MM.1S (cell line): ENCODE results near the gene NFATC1.

Source experiments
- DNase-seq: peaks from one replicate; pipeline ENCODE4 v3.0.0-alpha.2; 2015
- H2AFZ ChIP-seq: fragments of 300-600 bp; sonication (generic); 2 replicates; pipeline ENCODE4 v1.6.0; 2016; ENCODE audit warnings: antibody characterized with exemption, low read length
- H3F3A ChIP-seq: fragments of 300-600 bp; sonication (generic); 2 replicates; pipeline ENCODE4 v1.6.1; 2016; ENCODE audit warnings: mild to moderate bottlenecking, antibody characterized with exemption, low read length, moderate library complexity, mixed read lengths; ENCODE audit not compliant: insufficient read depth
- H3K27ac ChIP-seq: fragments of 300-600 bp; sonication (generic); 2 replicates; pipeline ENCODE4 v1.5.1; 2016; ENCODE audit warnings: mild to moderate bottlenecking, low read length
- H3K27me3 ChIP-seq: fragments of 300-600 bp; sonication (generic); replicated peaks from 2 replicates; pipeline ENCODE4 v1.6.0; 2016; ENCODE audit warnings: low read length; ENCODE audit not compliant: insufficient read depth
- H3K36me3 ChIP-seq: fragments of 300-600 bp; sonication (generic); replicated peaks from 2 replicates; pipeline ENCODE4 v1.6.1; 2016; ENCODE audit warnings: mild to moderate bottlenecking, low read length, mixed read lengths; ENCODE audit not compliant: insufficient read depth
- H3K4me1 ChIP-seq: fragments of 300-600 bp; sonication (generic); 2 replicates; pipeline ENCODE4 v1.6.1; 2016; ENCODE audit warnings: low read length, mixed read lengths
- H3K4me2 ChIP-seq: fragments of 300-600 bp; sonication (generic); 2 replicates; pipeline ENCODE4 v1.6.0; 2016; ENCODE audit warnings: low read depth, low read length
- H3K4me3 ChIP-seq: fragments of 300-600 bp; sonication (generic); 2 replicates; pipeline ENCODE4 v1.5.1; 2016; ENCODE audit warnings: low read length, mixed read lengths
- H3K79me2 ChIP-seq: fragments of 300-600 bp; sonication (generic); 2 replicates; pipeline ENCODE4 v1.6.1; 2016; ENCODE audit warnings: mixed run types, low read length, mixed read lengths
- H3K9ac ChIP-seq: fragments of 300-600 bp; sonication (generic); 2 replicates; pipeline ENCODE4 v1.6.1; 2016; ENCODE audit warnings: low read length, mixed read lengths
- H3K9me2 ChIP-seq: fragments of 300-600 bp; sonication (generic); replicated peaks from 2 replicates; pipeline ENCODE4 v1.6.1; 2016; ENCODE audit warnings: mild to moderate bottlenecking, low read length, mixed read lengths; ENCODE audit not compliant: insufficient read depth
- H3K9me3 ChIP-seq: fragments of 300-600 bp; sonication (generic); replicated peaks from 2 replicates; pipeline ENCODE4 v1.6.1; 2016; ENCODE audit warnings: mild to moderate bottlenecking, low read length, mixed read lengths; ENCODE audit not compliant: insufficient read depth
- H4K20me1 ChIP-seq: fragments of 300-600 bp; sonication (generic); 2 replicates; pipeline ENCODE4 v1.6.1; 2016; ENCODE audit warnings: mild to moderate bottlenecking, low read length, moderate library complexity, mixed read lengths; ENCODE audit not compliant: insufficient read depth
- CTCF ChIP-seq: fragments of 300-600 bp; sonication (generic); IDR thresholded peaks from 2 replicates; pipeline ENCODE4 v1.5.1; 2016; ENCODE audit warnings: antibody characterized with exemption, low read length, mixed read lengths
- EZH2 ChIP-seq: fragments of 300-600 bp; sonication (generic); optimal IDR thresholded peaks from 2 replicates; pipeline ENCODE3; 2017; ENCODE audit warnings: low read depth, mild to moderate bottlenecking, antibody characterized with exemption, low read length, mixed read lengths
- EZH2phosphoT487 ChIP-seq: fragments of 300-600 bp; sonication (generic); IDR thresholded peaks from 2 replicates; pipeline ENCODE4 v1.6.1; 2018; ENCODE audit warnings: antibody characterized with exemption, low read length

The NFATC1 gene

GRCh38 chr18:79368681-79369080, 27.0 kb upstream of the NFATC1 start:
- no peaks in the 10 kb centered on the region for H3K27me3 ChIP-seq
- H3K36me3 ChIP-seq: no peaks in the 10 kb centered on the region
- H3K4me2 ChIP-seq: no peak overlapping the region
- H3K9me3 ChIP-seq: no peaks in the 10 kb centered on the region
- H3K9ac ChIP-seq: no peak overlapping the region
- H4K20me1 ChIP-seq: no peaks in the 10 kb centered on the region
- no peak overlapping the region for H2AFZ ChIP-seq
- H3K79me2 ChIP-seq: no peaks in the 10 kb centered on the region
- no peak overlapping the region for H3K4me3 ChIP-seq
- H3K4me1 ChIP-seq: no peaks in the 10 kb centered on the region
- no peak for TF ChIP-seq EZH2
- no peak for TF ChIP-seq EZH2phosphoT487
- no peak for TF ChIP-seq CTCF
- H3K9me2 ChIP-seq: no peaks in the 10 kb centered on the region
- DNase-seq: no peak
- no peaks in the 10 kb centered on the region for H3F3A ChIP-seq
- H3K27ac ChIP-seq: no peak overlapping the region

- H3K4me1 ChIP-seq: no peaks in the 10 kb centered on the region
- no peak overlapping the region for H3K4me2 ChIP-seq
- H3K27ac ChIP-seq: no peak overlapping the region
- H2AFZ ChIP-seq: no peak overlapping the region
- H3K36me3 ChIP-seq: no peaks in the 10 kb centered on the region
- TF ChIP-seq EZH2phosphoT487 (no peak), EZH2 (no peak), CTCF (no peak)
- H3K27me3 ChIP-seq: no peaks in the 10 kb centered on the region
- H4K20me1 ChIP-seq: no peaks in the 10 kb centered on the region
- no peaks in the 10 kb centered on the region for H3F3A ChIP-seq
- no peak overlapping the region for H3K9ac ChIP-seq
- H3K9me3 ChIP-seq: no peaks in the 10 kb centered on the region
- no peak for DNase-seq
- H3K9me2 ChIP-seq: no peaks in the 10 kb centered on the region
- H3K4me3 ChIP-seq: no peak overlapping the region
- H3K79me2 ChIP-seq: no peaks in the 10 kb centered on the region
Observed at GRCh38 chr18:79371561-79372121, 24.1 kb upstream of the NFATC1 start.

GRCh38 chr18:79372461-79372860, 23.3 kb upstream of the NFATC1 start:
- TF ChIP-seq CTCF: no peak
- TF ChIP-seq EZH2: no peak

More at GRCh38 chr18:79372461-79372860, 23.3 kb upstream of the NFATC1 start:
- Histone ChIP-seq H2AFZ (no peak overlapping the region), H3K79me2 (no peaks in the 10 kb centered on the region), H3K9me2 (no peaks in the 10 kb centered on the region), H3F3A (no peaks in the 10 kb centered on the region), H3K4me3 (no peak overlapping the region), H3K9me3 (no peaks in the 10 kb centered on the region), H3K4me1 (no peaks in the 10 kb centered on the region), H3K36me3 (no peaks in the 10 kb centered on the region), H3K4me2 (no peak overlapping the region), H3K27me3 (no peaks in the 10 kb centered on the region), H3K27ac (no peak overlapping the region), H4K20me1 (no peaks in the 10 kb centered on the region), H3K9ac (no peak overlapping the region)
- no peak for DNase-seq
